ENCODE data around the gene ZDHHC7.

- no peak for TF ChIP-seq EZH2 (IDR thresholded peaks at IDR 0.05; ENCODE audit: low read length, missing control alignments)
- no peak for TF ChIP-seq CTCF (conservative IDR thresholded peaks at IDR 0.05 in 1 of 2, IDR thresholded peaks at IDR 0.05 in 1 of 2; ENCODE audit: low read depth in 1 of 2, low read length in 2 of 2)
Observed at GRCh38 chr16:85036236-85037049, 25.1 kb upstream of the ZDHHC7 start.
